OCI-LY3 (cell line): ENCODE results near the gene CDK15.

Source experiments
- EZH2phosphoT487 ChIP-seq: fragments of 200-600 bp; shearing (Covaris generic); IDR thresholded peaks from 2 replicates; pipeline ENCODE4 v1.6.1; 2018; ENCODE audit warnings: antibody characterized with exemption, mixed run types, low read depth
- TF ChIP-seq, protein P1 (sequence below): fragments of 200-600, 300-600 bp; sonication (generic); IDR thresholded peaks from 2 replicates; pipeline ENCODE4 v1.5.1; 2014; ENCODE audit warnings: antibody characterized with exemption, low read length, low read depth

- TF ChIP-seq, protein P1, sequence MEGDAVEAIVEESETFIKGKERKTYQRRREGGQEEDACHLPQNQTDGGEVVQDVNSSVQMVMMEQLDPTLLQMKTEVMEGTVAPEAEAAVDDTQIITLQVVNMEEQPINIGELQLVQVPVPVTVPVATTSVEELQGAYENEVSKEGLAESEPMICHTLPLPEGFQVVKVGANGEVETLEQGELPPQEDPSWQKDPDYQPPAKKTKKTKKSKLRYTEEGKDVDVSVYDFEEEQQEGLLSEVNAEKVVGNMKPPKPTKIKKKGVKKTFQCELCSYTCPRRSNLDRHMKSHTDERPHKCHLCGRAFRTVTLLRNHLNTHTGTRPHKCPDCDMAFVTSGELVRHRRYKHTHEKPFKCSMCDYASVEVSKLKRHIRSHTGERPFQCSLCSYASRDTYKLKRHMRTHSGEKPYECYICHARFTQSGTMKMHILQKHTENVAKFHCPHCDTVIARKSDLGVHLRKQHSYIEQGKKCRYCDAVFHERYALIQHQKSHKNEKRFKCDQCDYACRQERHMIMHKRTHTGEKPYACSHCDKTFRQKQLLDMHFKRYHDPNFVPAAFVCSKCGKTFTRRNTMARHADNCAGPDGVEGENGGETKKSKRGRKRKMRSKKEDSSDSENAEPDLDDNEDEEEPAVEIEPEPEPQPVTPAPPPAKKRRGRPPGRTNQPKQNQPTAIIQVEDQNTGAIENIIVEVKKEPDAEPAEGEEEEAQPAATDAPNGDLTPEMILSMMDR, result no peak
- TF ChIP-seq EZH2phosphoT487, result no peak
These were observed 81.6 kb downstream of the CDK15 start for GRCh38 chr2:201887773-201888425.
